Stimulated activated naive CD4-positive, alpha-beta T cell (primary cell): ENCODE data around the gene TTC27.

Experiments
- DNase-seq, 6 experiments: peaks; one replicate each; lab custom pipeline; 2025; lab: John Stamatoyannopoulos, UW

The TTC27 gene

GRCh38 chr2:32755666-32756065, 127.8 kb downstream of the TTC27 start:
- DNase-seq: no peak

- DNase-seq: no peak
These were observed 128.4 kb downstream of the TTC27 start for GRCh38 chr2:32756074-32756727.

- no peak for DNase-seq
These were observed 130.4 kb downstream of the TTC27 start for GRCh38 chr2:32758232-32758631.

- no peak for DNase-seq
These were observed 132.8 kb downstream of the TTC27 start for GRCh38 chr2:32760628-32761027.

GRCh38 chr2:32768387-32769174, 140.7 kb downstream of the TTC27 start:
- no peak for DNase-seq

- DNase-seq: no peak
These were observed 142.5 kb downstream of the TTC27 start for GRCh38 chr2:32770360-32770759.

- DNase-seq: no peak
These were observed 145.0 kb downstream of the TTC27 start for GRCh38 chr2:32772638-32773447.

- no peak for DNase-seq
These were observed 145.6 kb downstream of the TTC27 start for GRCh38 chr2:32773448-32773808.

GRCh38 chr2:32775954-32776353, 148.1 kb downstream of the TTC27 start:
- DNase-seq: no peak

- DNase-seq: no peak
These were observed 149.9 kb downstream of the TTC27 start for GRCh38 chr2:32777714-32778113.

GRCh38 chr2:32780961-32781360, 153.1 kb downstream of the TTC27 start:
- no peak for DNase-seq

- DNase-seq: no peak
These were observed 155.6 kb downstream of the TTC27 start for GRCh38 chr2:32783469-32783868.

GRCh38 chr2:32783933-32784332, 156.1 kb downstream of the TTC27 start:
- DNase-seq: no peak

GRCh38 chr2:32787207-32787606, 159.4 kb downstream of the TTC27 start:
- DNase-seq: no peak

GRCh38 chr2:32788114-32788513, 160.3 kb downstream of the TTC27 start:
- DNase-seq: no peak

GRCh38 chr2:32792416-32792815, 164.6 kb downstream of the TTC27 start:
- DNase-seq: no peak

- DNase-seq: no peak
These were observed 171.0 kb downstream of the TTC27 start for GRCh38 chr2:32798829-32799228.

- no peak for DNase-seq
These were observed 173.9 kb downstream of the TTC27 start for GRCh38 chr2:32801741-32802140.

- DNase-seq: no peak
These were observed 175.0 kb downstream of the TTC27 start for GRCh38 chr2:32802877-32803276.

GRCh38 chr2:32804205-32804604, 176.4 kb downstream of the TTC27 start:
- no peak for DNase-seq

- DNase-seq: no peak
These were observed 177.6 kb downstream of the TTC27 start for GRCh38 chr2:32805104-32806095.

- no peak for DNase-seq
These were observed 179.0 kb downstream of the TTC27 start for GRCh38 chr2:32806857-32807256.
